ENCODE results near the gene ACY1. TPM values are rescaled to one million over a fixed set of nuclear protein-coding genes. Genes with fewer than 3 reads are reported as not detected.

ACY1 gene
- total and polyA plus RNA-seq, 4 experiments from 2014 or later = 7.7 to 14.9 (median 9.9) TPM

DNA sequence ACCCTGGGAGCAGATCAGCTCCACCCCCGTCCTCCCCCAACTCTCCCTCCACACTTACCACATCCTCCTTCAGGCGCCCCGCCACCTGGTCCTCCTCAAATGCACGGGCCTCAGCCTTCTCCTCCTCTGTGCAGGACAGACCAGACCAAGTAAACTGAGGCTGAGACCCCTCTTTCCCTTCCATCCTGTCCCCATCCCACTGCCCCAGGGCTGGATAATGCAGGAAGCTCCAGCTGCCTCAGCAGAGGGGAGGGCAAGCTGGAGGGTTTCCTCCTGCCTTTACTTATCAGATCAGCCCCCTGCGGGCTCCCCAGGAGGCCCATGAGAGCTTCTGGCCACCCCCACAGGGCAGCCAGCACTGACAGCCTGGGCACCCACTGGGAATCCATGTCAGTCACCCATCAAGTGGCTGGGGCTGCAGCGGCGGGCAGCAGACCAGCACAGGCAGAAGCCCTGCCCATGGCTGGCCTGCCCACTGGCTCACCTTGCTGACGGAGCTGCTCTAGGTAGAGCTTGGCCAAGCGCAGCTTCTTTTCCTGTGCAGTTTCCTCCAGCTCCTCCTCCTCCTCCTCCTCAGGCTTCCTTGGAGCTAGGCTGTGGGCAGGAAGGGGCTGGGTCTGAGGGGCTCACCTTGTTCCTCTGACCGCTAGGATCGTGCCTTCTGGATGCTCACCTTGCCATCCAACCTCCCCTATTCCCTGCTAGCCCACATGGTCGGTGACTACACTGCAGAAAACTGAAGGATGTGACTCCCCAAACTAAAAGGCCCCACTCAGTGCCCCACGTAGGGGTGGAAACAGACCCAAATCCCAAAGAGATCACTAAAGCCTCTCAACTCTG is 45.5 kb upstream of the ACY1 start:
- Histone ChIP-seq H3K27ac (ENCODE audit: low read depth, low read length) (no peak overlapping the region), H3K9me3 (ENCODE audit: control insufficient read depth in 1 of 2, low read length in 2 of 2) (no peaks in the 10 kb centered on the region), H3K36me3 (ENCODE audit: insufficient read depth, low read length) (peaks cover 53% of the 10 kb centered on the region), H3K4me3 (ENCODE audit: low read length in 2 of 2) (no peak overlapping the region), H3K27me3 (ENCODE audit: insufficient read depth, low read length) (no peaks in the 10 kb centered on the region), H3K4me1 (ENCODE audit: insufficient read depth, low read length) (peaks cover 31% of the 10 kb centered on the region)
- Mint-ChIP-seq H3K4me1 (peaks cover 16 to 37% (median 24%) of the 10 kb centered on the region in 4 donors), H3K27ac (peak overlapping the region in 1 of 7 donors; percentile 60), H3K4me3 (no peak overlapping the region), H3K27me3 (no peaks in the 10 kb centered on the region), H3K36me3 (peaks cover 34 to 61% of the 10 kb centered on the region in 2 donors), H3K9me3 (peaks cover 0 to 2% (median 0%) of the 10 kb centered on the region in 8 donors)
- intact Hi-C loops (cut with micrococcal nuclease) = no loop called here
- CTCF ChIA-PET (ENCODE audit: partially characterized antibody) = interaction anchor here (1.3 kb wide), 2 partner anchors 10 to 36 kb away, joined by 3 read pairs; partner anchors contain the start of gene ABHD14B
- POLR2A ChIA-PET (ENCODE audit: partially characterized antibody) = interaction anchor here (2.2 kb wide), 1 partner anchor 36 kb away, joined by 7 read pairs; the partner anchor contains the start of genes ABHD14A and ABHD14B
- DNase-seq = no peak

DNA sequence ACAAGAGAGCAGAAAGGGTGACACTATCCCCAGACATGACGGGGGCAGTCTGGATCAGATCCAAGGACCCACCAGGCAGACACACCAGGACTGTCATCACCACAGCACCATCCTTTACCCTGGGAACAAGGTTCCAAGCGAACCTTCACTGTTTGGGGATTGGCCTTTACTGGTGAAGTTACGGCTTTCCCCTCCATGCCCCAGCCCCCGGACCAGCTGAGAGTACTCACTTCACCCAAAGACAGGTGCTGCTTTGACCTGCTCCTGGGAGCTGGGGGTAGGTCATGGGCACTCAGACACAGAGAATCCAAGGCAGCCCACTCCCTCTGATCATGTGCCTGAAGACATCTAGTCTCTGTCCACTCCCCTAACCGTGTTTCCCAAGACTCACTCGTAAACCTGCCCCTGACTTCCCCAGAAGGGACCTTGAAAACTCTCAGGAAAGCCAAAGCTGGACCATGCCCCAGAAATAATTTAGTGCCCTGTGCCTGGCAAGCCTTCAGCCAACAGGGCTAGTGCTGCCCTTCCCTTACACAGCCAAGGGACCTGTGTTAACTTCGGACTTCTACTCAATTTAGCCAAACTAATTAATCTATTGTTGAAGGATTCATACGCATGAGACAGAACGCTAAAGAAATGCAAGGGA is 44.4 kb upstream of the ACY1 start:
- Mint-ChIP-seq H3K27ac (peak overlapping the region in 2 of 7 donors; percentile 11 to 76), H3K36me3 (peaks cover 28 to 51% of the 10 kb centered on the region in 2 donors), H3K4me1 (peaks cover 18 to 43% (median 28%) of the 10 kb centered on the region in 4 donors), H3K4me3 (peak overlapping the region in 3 of 8 donors; percentile 0 to 17 (median 1)), H3K9me3 (no peaks in the 10 kb centered on the region), H3K27me3 (no peaks in the 10 kb centered on the region)
- ChIA-PET POLR2A (ENCODE audit: partially characterized antibody) (no interaction called here), CTCF (ENCODE audit: partially characterized antibody) (no interaction called here)
- Histone ChIP-seq H3K4me1 (ENCODE audit: insufficient read depth, low read length) (peaks cover 37% of the 10 kb centered on the region), H3K27me3 (ENCODE audit: insufficient read depth, low read length) (no peaks in the 10 kb centered on the region), H3K36me3 (ENCODE audit: insufficient read depth, low read length) (peaks cover 46% of the 10 kb centered on the region), H3K9me3 (ENCODE audit: control insufficient read depth in 1 of 2, low read length in 2 of 2) (no peaks in the 10 kb centered on the region), H3K27ac (ENCODE audit: low read depth, low read length) (no peak overlapping the region), H3K4me3 (ENCODE audit: low read length in 2 of 2) (no peak overlapping the region)
- intact Hi-C loops (cut with micrococcal nuclease) = no loop called here
- no peak for DNase-seq

DNA sequence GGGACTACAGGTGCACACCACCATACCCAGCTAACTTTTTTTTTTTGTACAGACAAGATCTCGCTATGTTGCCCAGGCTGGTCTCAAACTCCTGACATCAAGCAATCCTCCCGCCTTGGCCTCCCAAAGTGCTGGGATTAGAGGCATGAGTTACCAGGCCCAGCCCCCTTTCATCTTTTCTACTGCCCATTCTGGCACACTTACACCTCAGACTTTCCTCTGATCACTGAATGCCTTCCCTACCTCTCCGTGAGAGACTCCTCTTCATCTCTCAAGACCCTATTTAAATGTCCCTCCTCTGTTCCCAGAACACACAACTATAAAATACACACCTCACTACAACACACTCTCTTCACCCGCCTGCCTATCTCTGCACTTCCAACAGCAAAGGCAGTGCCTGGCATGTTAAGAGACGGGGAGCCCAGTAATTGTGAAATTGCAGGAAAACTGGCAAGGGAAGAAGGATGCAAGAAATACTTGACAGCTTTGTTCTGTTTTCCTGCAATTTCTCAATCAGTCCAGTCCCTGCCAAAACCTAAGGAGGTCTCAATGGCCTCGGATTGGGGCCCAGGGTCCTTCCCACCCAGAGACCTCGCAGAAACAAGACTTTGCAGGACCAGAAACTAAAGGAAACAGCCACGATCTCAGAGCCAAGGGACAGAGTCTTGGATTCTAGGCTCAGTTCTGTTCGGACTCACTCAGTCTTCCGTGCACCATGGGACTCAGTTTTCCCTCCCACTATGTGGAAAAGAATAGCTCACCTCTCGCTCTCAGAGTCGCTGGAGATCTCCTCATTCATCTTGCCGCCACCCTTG is 42.5 kb upstream of the ACY1 start:
- Histone ChIP-seq H3K4me1 (ENCODE audit: insufficient read depth, low read length) (peaks cover 37% of the 10 kb centered on the region), H3K9me3 (ENCODE audit: control insufficient read depth in 1 of 2, low read length in 2 of 2) (no peaks in the 10 kb centered on the region), H3K27me3 (ENCODE audit: insufficient read depth, low read length) (no peaks in the 10 kb centered on the region), H3K36me3 (ENCODE audit: insufficient read depth, low read length) (peaks cover 28% of the 10 kb centered on the region), H3K27ac (ENCODE audit: low read depth, low read length) (peak overlapping the region; percentile 62), H3K4me3 (ENCODE audit: low read length in 2 of 2) (peak overlapping the region; percentile 42 to 72)
- CTCF ChIA-PET (ENCODE audit: partially characterized antibody) = interaction anchor here (0.9 to 3.7 kb wide), 14 partner anchors 10 to 440 kb away, joined by 3 to 49 read pairs (median 9); partner anchors contain the start of genes ABHD14A, ABHD14B, ACY1 and DCAF1
- Mint-ChIP-seq H3K4me1 (peaks cover 18 to 48% (median 28%) of the 10 kb centered on the region in 4 donors), H3K27ac (peak overlapping the region in 6 of 7 donors; percentile 60 to 92 (median 82)), H3K36me3 (peaks cover 14 to 34% of the 10 kb centered on the region in 2 donors), H3K9me3 (no peaks in the 10 kb centered on the region), H3K4me3 (peak overlapping the region; percentile 85 to 96 (median 91)), H3K27me3 (no peaks in the 10 kb centered on the region)
- POLR2A ChIA-PET (ENCODE audit: partially characterized antibody) = interaction anchor here (0.6 to 2.9 kb wide), 11 partner anchors 8 to 441 kb away, joined by 3 to 72 read pairs (median 5); partner anchors contain the start of genes ABHD14A, ABHD14B, ACY1 and DCAF1
- intact Hi-C loops (cut with micrococcal nuclease) = no loop called here
- no peak for DNase-seq

DNA sequence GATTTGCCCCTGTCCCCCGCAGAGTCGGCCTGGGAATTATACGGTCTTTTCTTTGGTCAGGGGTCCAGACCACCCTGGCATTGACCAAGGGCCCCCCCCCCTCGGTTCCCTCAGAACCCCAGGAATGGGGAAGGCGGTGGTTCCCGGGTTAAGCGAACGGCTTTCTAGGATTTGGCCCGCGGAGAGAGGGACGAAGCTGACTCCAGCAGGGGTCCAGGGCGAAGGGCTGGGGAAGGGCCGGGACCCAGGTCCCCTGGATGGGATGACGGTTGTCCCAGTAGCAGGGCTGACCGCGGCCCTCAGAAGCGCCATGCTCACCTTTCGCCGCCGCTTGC is 41.9 kb upstream of the ACY1 start:
- DNase-seq = no peak
- intact Hi-C loops (cut with micrococcal nuclease) = no loop called here
- peaks cover 13 to 29% of the 10 kb centered on the region in 2 donors for H3K36me3 Mint-ChIP-seq
- H3K27me3 Mint-ChIP-seq = no peaks in the 10 kb centered on the region
- peak overlapping the region; percentile 36 to 92 (median 86) for H3K27ac Mint-ChIP-seq
- peak overlapping the region; percentile 85 to 96 (median 91) for H3K4me3 Mint-ChIP-seq
- peaks cover 23% of the 10 kb centered on the region for H3K36me3 ChIP-seq (ENCODE audit: insufficient read depth, low read length)
- H3K4me1 Mint-ChIP-seq = peaks cover 18 to 48% (median 28%) of the 10 kb centered on the region in 4 donors
- ChIA-PET POLR2A (ENCODE audit: partially characterized antibody) (interaction anchor here (0.6 to 2.9 kb wide), 11 partner anchors 8 to 441 kb away, joined by 3 to 72 read pairs (median 5); partner anchors contain the start of genes ABHD14A, ABHD14B, ACY1 and DCAF1), CTCF (ENCODE audit: partially characterized antibody) (interaction anchor here (0.9 to 3.7 kb wide), 14 partner anchors 9 to 440 kb away, joined by 3 to 49 read pairs (median 9); partner anchors contain the start of genes ABHD14A, ABHD14B, ACY1 and DCAF1)
- H3K9me3 ChIP-seq (ENCODE audit: control insufficient read depth in 1 of 2, low read length in 2 of 2) = no peaks in the 10 kb centered on the region
- no peaks in the 10 kb centered on the region for H3K9me3 Mint-ChIP-seq
- H3K27ac ChIP-seq (ENCODE audit: low read depth, low read length) = peak overlapping the region; percentile 62
- H3K27me3 ChIP-seq (ENCODE audit: insufficient read depth, low read length) = no peaks in the 10 kb centered on the region
- peaks cover 37% of the 10 kb centered on the region for H3K4me1 ChIP-seq (ENCODE audit: insufficient read depth, low read length)
- peak overlapping the region; percentile 42 to 72 for H3K4me3 ChIP-seq (ENCODE audit: low read length in 2 of 2)

DNA sequence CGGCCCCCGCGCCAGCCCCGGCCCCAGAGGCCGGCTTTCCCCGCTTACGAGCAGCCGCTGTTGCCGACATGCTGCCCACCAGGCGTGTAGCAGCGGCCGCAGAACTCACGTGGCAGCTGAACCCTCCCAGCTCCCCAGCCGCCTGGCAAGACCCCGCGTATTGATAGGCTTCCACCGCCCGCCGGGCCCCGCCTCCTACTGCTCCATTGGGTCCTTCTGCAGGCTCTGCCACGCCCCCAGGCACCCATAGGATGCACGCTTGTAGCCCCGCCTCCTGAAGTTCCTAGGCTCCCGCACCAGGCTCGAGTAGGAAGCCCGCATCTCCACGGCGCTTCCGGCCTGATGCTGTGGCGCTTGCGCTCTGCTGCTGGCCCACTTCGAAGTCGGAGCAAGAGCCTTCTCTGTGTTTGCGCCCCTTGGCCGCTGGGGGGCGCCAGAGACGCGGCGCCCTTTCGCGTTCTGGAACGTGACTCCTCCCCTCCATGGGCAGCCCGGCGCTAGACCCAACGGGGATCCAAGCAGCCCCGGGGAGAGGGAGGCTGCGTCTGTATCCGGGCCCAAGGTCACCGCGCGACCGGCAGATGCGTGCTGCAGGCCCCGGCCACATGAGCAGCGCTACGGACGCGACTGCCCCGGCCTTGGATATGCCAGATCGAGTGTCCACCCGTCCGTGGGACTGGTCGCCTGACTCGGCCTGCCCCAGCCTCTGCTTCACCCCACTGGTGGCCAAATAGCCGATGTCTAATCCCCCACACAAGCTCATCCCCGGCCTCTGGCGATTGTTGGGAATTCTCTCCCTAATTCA is 41.3 kb upstream of the ACY1 start, which contains the start of the genes PARP3 and RRP9:
Gene PARP3, plus strand, starts transcription at position 566 of the 805 bp plus-strand sequence. CDS start 993 bp downstream, outside the sequence.
Gene RRP9, minus strand, starts transcription at position 107 of the 805 bp plus-strand sequence. Its CDS starts 37 bp downstream, at position 70.
- no peaks in the 10 kb centered on the region for H3K27me3 ChIP-seq (ENCODE audit: insufficient read depth, low read length)

More for the DNA sequence above, 41.3 kb upstream of the ACY1 start, which contains the start of the genes PARP3 and RRP9:
- Mint-ChIP-seq H3K9me3 (no peaks in the 10 kb centered on the region), H3K36me3 (peaks cover 11 to 24% of the 10 kb centered on the region in 2 donors), H3K4me1 (peaks cover 18 to 48% (median 28%) of the 10 kb centered on the region in 4 donors), H3K4me3 (peak within 1 kb of the TSS; percentile 88 to 96 (median 92)), H3K27ac (peak within 1 kb of the TSS; percentile 73 to 94 (median 91)), H3K27me3 (no peaks in the 10 kb centered on the region)
- Histone ChIP-seq H3K4me3 (ENCODE audit: low read length in 2 of 2) (peak within 1 kb of the TSS; percentile 72 to 73), H3K9me3 (ENCODE audit: control insufficient read depth in 1 of 2, low read length in 2 of 2) (no peaks in the 10 kb centered on the region), H3K36me3 (ENCODE audit: insufficient read depth, low read length) (peaks cover 17% of the 10 kb centered on the region), H3K4me1 (ENCODE audit: insufficient read depth, low read length) (peaks cover 37% of the 10 kb centered on the region), H3K27ac (ENCODE audit: low read depth, low read length) (peak within 1 kb of the TSS; percentile 66)
- intact Hi-C loops (cut with micrococcal nuclease) = loop anchor here (1.0 to 2.0 kb wide), 10 partner anchors 15 to 212 kb away; partner anchors contain the start of genes ABHD14B, PCBP4, POC1A and RPL29
- ChIA-PET POLR2A (ENCODE audit: partially characterized antibody) (interaction anchor here (0.6 to 2.9 kb wide), 23 partner anchors 9 to 1374 kb away, joined by 3 to 72 read pairs (median 4); partner anchors contain the start of genes ABHD14A, ABHD14B, ACY1 and C3orf18), CTCF (ENCODE audit: partially characterized antibody) (interaction anchor here (0.9 to 3.7 kb wide), 20 partner anchors 9 to 441 kb away, joined by 3 to 49 read pairs (median 4); partner anchors contain the start of genes ABHD14A, ABHD14B, ACY1 and DCAF1)
- DNase-seq = peak; percentile 98 to 100 (median 100)

All from CD4-positive, alpha-beta memory T cell (primary cell).